Erythroblast (primary cell): ENCODE data around the gene COMT.

Experiments used
- GATA1 ChIP-seq: IDR thresholded peaks from 2 replicates; pipeline ENCODE4 v1.6.1; 2011; ENCODE audit warnings: low read depth, mild to moderate bottlenecking, control low read depth, low read length, moderate library complexity
- POLR2A ChIP-seq: IDR thresholded peaks from 2 replicates; pipeline ENCODE4 v1.6.1; 2011; ENCODE audit warnings: mild to moderate bottlenecking, low read length

DNA sequence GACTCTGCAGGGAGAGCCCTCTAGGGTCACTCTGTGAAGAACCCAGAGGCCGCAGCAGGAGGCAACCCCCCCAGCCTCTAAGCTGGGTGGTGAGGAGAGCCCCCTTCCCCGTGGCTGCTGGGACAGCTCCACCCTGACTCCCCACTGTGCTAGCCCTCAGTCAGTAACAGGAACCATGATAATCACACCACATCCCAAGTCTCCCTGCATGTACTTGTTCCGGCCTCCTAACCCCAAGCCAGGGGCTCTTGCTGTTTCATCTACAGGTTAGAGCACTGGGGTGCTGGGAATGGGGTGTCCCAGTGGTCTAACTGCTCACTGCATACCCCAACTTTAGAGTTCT, 48.1 kb downstream of the COMT start:
- TF ChIP-seq POLR2A (no peak), GATA1 (no peak)
